ENCODE data around the gene TMC5. TPM values are rescaled to one million over a fixed set of nuclear protein-coding genes. Genes with fewer than 3 reads are reported as not detected.

TMC5 gene
- polyA plus RNA-seq, 3 donors, result not detected

DNA sequence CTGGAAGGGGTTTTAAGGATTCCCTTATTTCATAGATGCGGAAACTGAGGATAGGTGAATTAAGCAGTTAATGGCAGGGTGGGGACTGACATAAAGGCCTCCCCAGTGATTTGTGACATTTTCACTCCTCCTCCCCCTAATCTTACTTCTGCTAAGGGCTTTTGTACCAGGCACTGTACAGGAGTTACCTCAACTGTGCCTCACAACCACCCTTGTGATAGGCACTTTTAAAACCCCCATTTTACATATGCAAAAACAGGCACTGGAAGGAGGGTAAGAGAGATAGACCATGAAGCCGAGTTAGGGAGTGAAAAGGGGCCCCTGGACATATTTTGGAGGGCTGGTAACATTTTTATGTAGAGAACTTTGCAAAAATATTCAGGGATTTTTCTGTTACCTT, 105.1 kb downstream of the TMC5 start:
- H3K27me3 Mint-ChIP-seq (ENCODE audit: low read depth in 3 of 3), result peaks cover 0 to 2% (median 0%) of the 10 kb centered on the region in 3 donors
- Histone ChIP-seq H3K4me2 (replicated peaks; ENCODE audit: extremely low read depth, low read length, poor library complexity, severe bottlenecking) (no peak overlapping the region), H3K27ac (ENCODE audit: low read depth in 1 of 2, low read length in 2 of 2) (no peak overlapping the region), H3K27me3 (ENCODE audit: control insufficient read depth in 2 of 2, insufficient read depth in 2 of 2, low read length in 2 of 2) (no peaks in the 10 kb centered on the region), H2AFZ (ENCODE audit: insufficient read depth, low read depth, low read length, poor library complexity, severe bottlenecking) (no peak overlapping the region), H3K36me3 (replicated peaks in 1 of 2; ENCODE audit: control insufficient read depth in 1 of 2, insufficient read depth in 2 of 2, low read length in 2 of 2) (peaks cover 2 to 3% of the 10 kb centered on the region in 2 donors), H3K9ac (ENCODE audit: insufficient read depth, low read length, poor library complexity, severe bottlenecking) (no peak overlapping the region), H3K79me2 (ENCODE audit: insufficient read depth, low read length) (peaks cover 82% of the 10 kb centered on the region), H4K20me1 (ENCODE audit: insufficient read depth, low read length) (peaks cover 8% of the 10 kb centered on the region), H3K4me3 (replicated peaks in 1 of 3; ENCODE audit: low read depth in 2 of 3, low read length in 3 of 3) (no peak overlapping the region), H3K9me3 (replicated peaks in 1 of 2; ENCODE audit: control insufficient read depth in 1 of 2, insufficient read depth in 1 of 2, low read length in 2 of 2) (no peaks in the 10 kb centered on the region), H3K4me1 (ENCODE audit: control insufficient read depth in 1 of 2, insufficient read depth in 2 of 2, low read length in 2 of 2) (peaks cover 34 to 63% of the 10 kb centered on the region in 2 donors)
- H3K4me3 Mint-ChIP-seq, result no peak overlapping the region
- H3K27ac Mint-ChIP-seq, result peak overlapping the region in 4 of 7 donors; percentile 11 to 93 (median 58)
- DNase-seq, result no peak
- peaks cover 45% of the 10 kb centered on the region for H3K4me1 Mint-ChIP-seq
- peaks cover 0 to 2% (median 0%) of the 10 kb centered on the region in 7 donors for H3K9me3 Mint-ChIP-seq
- intact Hi-C loops (cut with micrococcal nuclease), result loop anchor here (1.0 to 5.0 kb wide), 4 partner anchors 33 to 720 kb away; partner anchors contain the start of genes VPS35L (in 2 of the 2), ARL6IP1 (in 1 of the 2) and COQ7 (in 1 of the 2)
- TF ChIP-seq, protein P1, sequence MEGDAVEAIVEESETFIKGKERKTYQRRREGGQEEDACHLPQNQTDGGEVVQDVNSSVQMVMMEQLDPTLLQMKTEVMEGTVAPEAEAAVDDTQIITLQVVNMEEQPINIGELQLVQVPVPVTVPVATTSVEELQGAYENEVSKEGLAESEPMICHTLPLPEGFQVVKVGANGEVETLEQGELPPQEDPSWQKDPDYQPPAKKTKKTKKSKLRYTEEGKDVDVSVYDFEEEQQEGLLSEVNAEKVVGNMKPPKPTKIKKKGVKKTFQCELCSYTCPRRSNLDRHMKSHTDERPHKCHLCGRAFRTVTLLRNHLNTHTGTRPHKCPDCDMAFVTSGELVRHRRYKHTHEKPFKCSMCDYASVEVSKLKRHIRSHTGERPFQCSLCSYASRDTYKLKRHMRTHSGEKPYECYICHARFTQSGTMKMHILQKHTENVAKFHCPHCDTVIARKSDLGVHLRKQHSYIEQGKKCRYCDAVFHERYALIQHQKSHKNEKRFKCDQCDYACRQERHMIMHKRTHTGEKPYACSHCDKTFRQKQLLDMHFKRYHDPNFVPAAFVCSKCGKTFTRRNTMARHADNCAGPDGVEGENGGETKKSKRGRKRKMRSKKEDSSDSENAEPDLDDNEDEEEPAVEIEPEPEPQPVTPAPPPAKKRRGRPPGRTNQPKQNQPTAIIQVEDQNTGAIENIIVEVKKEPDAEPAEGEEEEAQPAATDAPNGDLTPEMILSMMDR (IDR thresholded peaks at IDR 0.05), result no peak
- peaks cover 6 to 10% of the 10 kb centered on the region in 2 donors for H3K36me3 Mint-ChIP-seq
- WGBS (ENCODE audit: insufficient coverage), result no CpG with 5 or more reads among the region's 2 CpGs

DNA sequence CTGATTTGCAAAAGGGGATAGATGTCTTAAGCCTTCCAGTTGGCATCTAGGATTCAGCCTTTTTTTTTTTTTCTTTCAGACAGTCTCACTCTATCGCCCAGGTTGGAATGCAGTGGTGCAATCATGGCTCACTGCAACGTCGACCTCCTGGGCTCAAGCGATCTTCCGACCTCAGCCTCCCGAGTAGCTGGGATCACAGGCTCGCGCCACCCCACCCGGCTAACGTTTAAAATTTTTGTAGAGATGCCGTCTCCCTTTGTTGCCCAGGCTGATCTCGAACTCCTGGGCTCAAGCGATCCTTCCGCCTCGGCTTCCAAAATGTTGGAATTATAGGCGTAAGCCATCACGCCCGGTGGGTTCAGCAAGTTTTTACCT, 105.5 kb downstream of the TMC5 start:
- TF ChIP-seq, protein P1 (IDR thresholded peaks at IDR 0.05), result no peak
- Histone ChIP-seq H3K4me2 (replicated peaks; ENCODE audit: extremely low read depth, low read length, poor library complexity, severe bottlenecking) (no peak overlapping the region), H3K36me3 (replicated peaks in 1 of 2; ENCODE audit: control insufficient read depth in 1 of 2, insufficient read depth in 2 of 2, low read length in 2 of 2) (peaks cover 6 to 7% of the 10 kb centered on the region in 2 donors), H2AFZ (ENCODE audit: insufficient read depth, low read depth, low read length, poor library complexity, severe bottlenecking) (no peak overlapping the region), H3K27ac (ENCODE audit: low read depth in 1 of 2, low read length in 2 of 2) (no peak overlapping the region), H3K4me3 (replicated peaks in 1 of 3; ENCODE audit: low read depth in 2 of 3, low read length in 3 of 3) (no peak overlapping the region), H3K79me2 (ENCODE audit: insufficient read depth, low read length) (peaks cover 80% of the 10 kb centered on the region), H3K4me1 (ENCODE audit: control insufficient read depth in 1 of 2, insufficient read depth in 2 of 2, low read length in 2 of 2) (peaks cover 34 to 63% of the 10 kb centered on the region in 2 donors), H3K9ac (ENCODE audit: insufficient read depth, low read length, poor library complexity, severe bottlenecking) (no peak overlapping the region), H3K27me3 (ENCODE audit: control insufficient read depth in 2 of 2, insufficient read depth in 2 of 2, low read length in 2 of 2) (no peaks in the 10 kb centered on the region), H4K20me1 (ENCODE audit: insufficient read depth, low read length) (peaks cover 8% of the 10 kb centered on the region), H3K9me3 (replicated peaks in 1 of 2; ENCODE audit: control insufficient read depth in 1 of 2, insufficient read depth in 1 of 2, low read length in 2 of 2) (no peaks in the 10 kb centered on the region)
- Mint-ChIP-seq H3K27ac (peak overlapping the region in 4 of 7 donors; percentile 48 to 92 (median 76)), H3K4me3 (no peak overlapping the region), H3K4me1 (peaks cover 45% of the 10 kb centered on the region), H3K9me3 (peaks cover 0 to 2% (median 0%) of the 10 kb centered on the region in 7 donors), H3K27me3 (ENCODE audit: low read depth in 3 of 3) (peaks cover 0 to 2% (median 0%) of the 10 kb centered on the region in 3 donors), H3K36me3 (peaks cover 7 to 10% of the 10 kb centered on the region in 2 donors)
- WGBS (ENCODE audit: insufficient coverage), result 76% methylated on average over 13 of the region's 18 CpGs
- intact Hi-C loops (cut with micrococcal nuclease), result loop anchor here (1.0 to 5.0 kb wide), 4 partner anchors 32 to 721 kb away; partner anchors contain the start of genes VPS35L (in 2 of the 2), ARL6IP1 (in 1 of the 2) and COQ7 (in 1 of the 2)
- no peak for DNase-seq

Measured in CD14-positive monocyte (primary cell).